ENCODE data around the gene FGF5.
"Not testable (repeated sequence)": the region's sequence is repeated elsewhere in the genome, so short reads cannot be mapped to it uniquely, and the experiment has no call there.

Gene FGF5

GRCh38 chr4:80302616-80303223 lies 36.3 kb downstream of the FGF5 start:
- ATAC-seq, result no peak
- Mint-ChIP-seq H3K4me3 (no peak overlapping the region), H3K36me3 (no peaks in the 10 kb centered on the region), H3K9me3 (no peaks in the 10 kb centered on the region), H3K4me1 (no peaks in the 10 kb centered on the region), H3K27ac (no peak overlapping the region)
- no peak for DNase-seq (ENCODE audit: low spot score in 2 of 2)

GRCh38 chr4:80305466-80305865 lies 39.0 kb downstream of the FGF5 start:
- DNase-seq (ENCODE audit: low spot score in 2 of 2) (no peak), ATAC-seq (no peak)
- Mint-ChIP-seq H3K9me3 (no peaks in the 10 kb centered on the region), H3K27ac (no peak overlapping the region), H3K4me1 (no peaks in the 10 kb centered on the region), H3K36me3 (no peaks in the 10 kb centered on the region), H3K4me3 (no peak overlapping the region)

- Mint-ChIP-seq H3K4me3 (no peak overlapping the region), H3K27ac (no peak overlapping the region), H3K4me1 (no peaks in the 10 kb centered on the region), H3K36me3 (no peaks in the 10 kb centered on the region), H3K9me3 (no peaks in the 10 kb centered on the region)
- no peak for DNase-seq (ENCODE audit: low spot score in 2 of 2)
- no peak for ATAC-seq
Observed at GRCh38 chr4:80306260-80306659, 39.8 kb downstream of the FGF5 start.

- no peaks in the 10 kb centered on the region for H3K9me3 Mint-ChIP-seq
- H3K4me3 Mint-ChIP-seq, result no peak overlapping the region
- DNase-seq (ENCODE audit: low spot score in 2 of 2), result no peak
- no peak for ATAC-seq
- no peak overlapping the region for H3K27ac Mint-ChIP-seq
- H3K36me3 Mint-ChIP-seq, result no peaks in the 10 kb centered on the region
- no peaks in the 10 kb centered on the region for H3K4me1 Mint-ChIP-seq
Observed at GRCh38 chr4:80307183-80307735, 40.8 kb downstream of the FGF5 start.

- Mint-ChIP-seq H3K9me3 (no peaks in the 10 kb centered on the region), H3K36me3 (no peaks in the 10 kb centered on the region), H3K4me1 (no peaks in the 10 kb centered on the region), H3K4me3 (no peak overlapping the region), H3K27ac (no peak overlapping the region)
- DNase-seq (ENCODE audit: low spot score in 2 of 2) (no peak), ATAC-seq (no peak)
Observed at GRCh38 chr4:80307774-80308465, 41.5 kb downstream of the FGF5 start.

- H3K27ac Mint-ChIP-seq, result no peak overlapping the region
- ATAC-seq, result no peak
Observed at GRCh38 chr4:80308466-80308822, 42.0 kb downstream of the FGF5 start.

GRCh38 chr4:80309294-80310004 lies 43.0 kb downstream of the FGF5 start:
- H3K9me3 Mint-ChIP-seq, result no peaks in the 10 kb centered on the region
- no peak for ATAC-seq
- no peak overlapping the region for H3K4me3 Mint-ChIP-seq
- H3K27ac Mint-ChIP-seq, result no peak overlapping the region
- H3K4me1 Mint-ChIP-seq, result no peaks in the 10 kb centered on the region
- no peaks in the 10 kb centered on the region for H3K36me3 Mint-ChIP-seq
- DNase-seq (ENCODE audit: low spot score in 2 of 2), result no peak

More at GRCh38 chr4:80308466-80308822, 42.0 kb downstream of the FGF5 start:
- no peak overlapping the region for H3K4me3 Mint-ChIP-seq
- no peaks in the 10 kb centered on the region for H3K4me1 Mint-ChIP-seq
- no peaks in the 10 kb centered on the region for H3K36me3 Mint-ChIP-seq
- H3K9me3 Mint-ChIP-seq, result no peaks in the 10 kb centered on the region
- no peak for DNase-seq (ENCODE audit: low spot score in 2 of 2)

- Mint-ChIP-seq H3K4me3 (no peak overlapping the region), H3K36me3 (no peaks in the 10 kb centered on the region), H3K9me3 (no peaks in the 10 kb centered on the region), H3K27ac (no peak overlapping the region), H3K4me1 (no peaks in the 10 kb centered on the region)
- DNase-seq (ENCODE audit: low spot score in 2 of 2) (no peak), ATAC-seq (no peak)
Observed at GRCh38 chr4:80311130-80311529, 44.7 kb downstream of the FGF5 start.

- ATAC-seq (no peak), DNase-seq (ENCODE audit: low spot score in 2 of 2) (no peak)
- Mint-ChIP-seq H3K4me1 (no peaks in the 10 kb centered on the region), H3K27ac (no peak overlapping the region), H3K9me3 (no peaks in the 10 kb centered on the region), H3K36me3 (no peaks in the 10 kb centered on the region), H3K4me3 (no peak overlapping the region)
Observed at GRCh38 chr4:80312124-80312523, 45.7 kb downstream of the FGF5 start.

GRCh38 chr4:80313627-80314026 lies 47.2 kb downstream of the FGF5 start:
- no peaks in the 10 kb centered on the region for H3K36me3 Mint-ChIP-seq
- H3K27ac Mint-ChIP-seq, result no peak overlapping the region
- no peaks in the 10 kb centered on the region for H3K4me1 Mint-ChIP-seq
- DNase-seq (ENCODE audit: low spot score in 2 of 2) (no peak), ATAC-seq (no peak)
- no peak overlapping the region for H3K4me3 Mint-ChIP-seq
- no peaks in the 10 kb centered on the region for H3K9me3 Mint-ChIP-seq

GRCh38 chr4:80315848-80316247 lies 49.4 kb downstream of the FGF5 start:
- not testable (repeated sequence) for ATAC-seq; H3K9me3 Mint-ChIP-seq; H3K27ac Mint-ChIP-seq; H3K36me3 Mint-ChIP-seq; H3K4me1 Mint-ChIP-seq; H3K4me3 Mint-ChIP-seq; DNase-seq (ENCODE audit: low spot score in 2 of 2)

- no peak overlapping the region for H3K27ac Mint-ChIP-seq
- DNase-seq (ENCODE audit: low spot score in 2 of 2) (no peak), ATAC-seq (no peak)
- no peaks in the 10 kb centered on the region for H3K4me1 Mint-ChIP-seq
- H3K36me3 Mint-ChIP-seq, result no peaks in the 10 kb centered on the region
- no peaks in the 10 kb centered on the region for H3K9me3 Mint-ChIP-seq
- H3K4me3 Mint-ChIP-seq, result no peak overlapping the region
Observed at GRCh38 chr4:80321341-80321740, 54.9 kb downstream of the FGF5 start.

- ATAC-seq (no peak), DNase-seq (ENCODE audit: low spot score in 2 of 2) (no peak)
- Mint-ChIP-seq H3K4me1 (no peaks in the 10 kb centered on the region), H3K9me3 (no peaks in the 10 kb centered on the region), H3K27ac (no peak overlapping the region), H3K4me3 (no peak overlapping the region), H3K36me3 (no peaks in the 10 kb centered on the region)
Observed at GRCh38 chr4:80321776-80322175, 55.3 kb downstream of the FGF5 start.

GRCh38 chr4:80322716-80323115 lies 56.3 kb downstream of the FGF5 start:
- no peak for ATAC-seq
- no peak for DNase-seq (ENCODE audit: low spot score in 2 of 2)
- no peaks in the 10 kb centered on the region for H3K9me3 Mint-ChIP-seq
- H3K4me1 Mint-ChIP-seq, result no peaks in the 10 kb centered on the region
- no peak overlapping the region for H3K4me3 Mint-ChIP-seq
- no peak overlapping the region for H3K27ac Mint-ChIP-seq
- H3K36me3 Mint-ChIP-seq, result no peaks in the 10 kb centered on the region

- Mint-ChIP-seq H3K4me1 (no peaks in the 10 kb centered on the region), H3K9me3 (no peaks in the 10 kb centered on the region), H3K27ac (no peak overlapping the region), H3K4me3 (no peak overlapping the region), H3K36me3 (no peaks in the 10 kb centered on the region)
- no peak for DNase-seq (ENCODE audit: low spot score in 2 of 2)
- no peak for ATAC-seq
Observed at GRCh38 chr4:80324171-80324570, 57.7 kb downstream of the FGF5 start.

GRCh38 chr4:80331693-80332092 lies 65.2 kb downstream of the FGF5 start:
- ATAC-seq (no peak), DNase-seq (ENCODE audit: low spot score in 2 of 2) (no peak)
- Mint-ChIP-seq H3K4me3 (no peak overlapping the region), H3K4me1 (peaks cover 10% of the 10 kb centered on the region), H3K36me3 (no peaks in the 10 kb centered on the region), H3K9me3 (no peaks in the 10 kb centered on the region), H3K27ac (no peak overlapping the region)

All from stimulated activated effector memory CD8-positive, alpha-beta T cell treated with anti-CD3 and anti-CD28 coated beads, Interleukin-12 subunit alpha, Interleukin-12 subunit beta, amount 100 ng/mL, for 72 hours (primary cell).